Endothelial cell of umbilical vein (primary cell): ENCODE results near the gene PGAM5. TPM values are rescaled to one million over a fixed set of nuclear protein-coding genes. Genes with fewer than 3 reads are reported as not detected.

ENCODE experiments used
- BruUV-seq: library from RNA; stranded (reverse); fragments of 400-500 nt; replicated peaks from 2 replicates; lab custom pipeline; 2021; lab: Mats Ljungman, UMichigan
- CTCF ChIA-PET: fragments of 300-600, 350-600 bp; sonication (Branson Sonifier 250); formaldehyde crosslinking; loops from one replicate; lab custom pipeline; 2021; ENCODE audit warnings: antibody characterized with exemption, inconsistent platforms; lab: Charles Lee
- POLR2A ChIA-PET: fragments of 300-600, 350-600 bp; sonication (Branson Sonifier 250); formaldehyde crosslinking; loops from one replicate; lab custom pipeline; 2021; ENCODE audit warnings: antibody characterized with exemption, inconsistent platforms; lab: Charles Lee
- DNase-seq: peaks from one replicate; pipeline ENCODE4 v3.0.0-alpha.2; 2011; ENCODE audit warnings: low read depth, low spot score
- FAIRE-seq: peaks from 2 replicates; lab custom pipeline; 2011; peaks lifted over from hg19 to GRCh38; lab: Jason Lieb, UNC
- H2AFZ ChIP-seq: 2 replicates; pipeline ENCODE4 v1.6.0; 2012; ENCODE audit warnings: low read depth, low read length, control low read depth, inconsistent platforms
- H3K27ac ChIP-seq: 2 replicates; pipeline ENCODE4 v1.5.1; 2011; ENCODE audit warnings: low read depth, mild to moderate bottlenecking, control low read depth, low read length, moderate library complexity; ENCODE audit not compliant: insufficient read depth
- H3K27me3 ChIP-seq, 2 experiments: 2 replicates each; pipeline versions ENCODE4 v1.6.0 to v1.6.1; 2011; ENCODE audit warnings: low read length in 2 of 2, mixed read lengths in 1 of 2; ENCODE audit not compliant: control insufficient read depth in 2 of 2, insufficient read depth in 2 of 2
- H3K36me3 ChIP-seq, 2 experiments: 2 replicates in 1 of 2; 3 replicates in 1 of 2; pipeline ENCODE4 v1.5.1; 2011; ENCODE audit warnings: low read length in 2 of 2, mild to moderate bottlenecking in 1 of 2, moderate library complexity in 1 of 2; ENCODE audit not compliant: control insufficient read depth in 2 of 2, insufficient read depth in 2 of 2; ENCODE audit errors: extremely low read depth in 1 of 2
- H3K4me1 ChIP-seq: 3 replicates; pipeline ENCODE4 v1.5.1; 2011; ENCODE audit warnings: mild to moderate bottlenecking, low read length; ENCODE audit not compliant: control insufficient read depth, insufficient read depth; ENCODE audit errors: extremely low read depth
- H3K4me2 ChIP-seq: 2 replicates; pipeline ENCODE4 v1.6.1; 2011; ENCODE audit warnings: low read length, control low read depth, mixed read lengths; ENCODE audit not compliant: insufficient read depth
- H3K4me3 ChIP-seq, 3 experiments: fragments of 200-600 bp in 1 of 3; sonication (generic), shearing (Covaris generic) in 1 of 3; replicated peaks in 1 of 3; 2 replicates each; pipeline ENCODE4 v1.5.1; 2011 to 2016; ENCODE audit warnings: control low read depth in 3 of 3, low read length in 3 of 3, mild to moderate bottlenecking in 2 of 3, inconsistent platforms in 1 of 3, low read depth in 1 of 3, moderate library complexity in 1 of 3; ENCODE audit not compliant: insufficient read depth in 1 of 3
- H3K79me2 ChIP-seq: 2 replicates; pipeline ENCODE4 v1.6.0; 2012; ENCODE audit warnings: low read length, inconsistent platforms; ENCODE audit not compliant: control insufficient read depth, insufficient read depth
- H3K9ac ChIP-seq: replicated peaks from 2 replicates; pipeline ENCODE3; 2011; ENCODE audit warnings: low read length, control low read depth; ENCODE audit not compliant: insufficient read depth; ENCODE audit errors: extremely low read depth
- H3K9me1 ChIP-seq: replicated peaks from 3 replicates; pipeline ENCODE4 v1.6.0; 2011; ENCODE audit warnings: mild to moderate bottlenecking, low read length; ENCODE audit not compliant: control insufficient read depth, insufficient read depth; ENCODE audit errors: extremely low read depth
- H3K9me3 ChIP-seq: replicated peaks from 2 replicates; pipeline ENCODE4 v1.5.1; 2012; ENCODE audit warnings: low read length, inconsistent platforms; ENCODE audit not compliant: control insufficient read depth, insufficient read depth
- H4K20me1 ChIP-seq: replicated peaks from 2 replicates; pipeline ENCODE3; 2011; ENCODE audit warnings: mild to moderate bottlenecking, low read length; ENCODE audit not compliant: control insufficient read depth, insufficient read depth; ENCODE audit errors: extremely low read depth
- CTCF ChIP-seq, 2 donors: IDR thresholded peaks; 1 replicate in 1 of 2; 2 replicates in 1 of 2; pipeline ENCODE4 v1.5.1; 2011; ENCODE audit warnings: low read length in 2 of 2, mild to moderate bottlenecking in 2 of 2, moderate library complexity in 2 of 2, control low read depth in 1 of 2, inconsistent platforms in 1 of 2, low read depth in 1 of 2; ENCODE audit not compliant: insufficient read depth in 1 of 2; ENCODE audit errors: extremely low read depth in 1 of 2
- EZH2 ChIP-seq: IDR thresholded peaks from 2 replicates; pipeline ENCODE4 v1.6.1; 2012; ENCODE audit warnings: borderline replicate concordance, low read depth, mild to moderate bottlenecking, moderate library complexity, low read length, inconsistent platforms; ENCODE audit not compliant: severe bottlenecking
- FOS ChIP-seq: IDR thresholded peaks from 2 replicates; pipeline ENCODE4 v1.6.1; 2011; ENCODE audit warnings: mild to moderate bottlenecking, low read length, moderate library complexity, borderline replicate concordance; ENCODE audit not compliant: insufficient read depth
- GATA2 ChIP-seq: IDR thresholded peaks from 2 replicates; pipeline ENCODE4 v1.7.0; 2011; ENCODE audit warnings: low read depth, mild to moderate bottlenecking, moderate library complexity, mixed read lengths, low read length; ENCODE audit not compliant: insufficient read length, insufficient read depth
- JUN ChIP-seq: IDR thresholded peaks from 2 replicates; pipeline ENCODE4 v1.6.1; 2011; ENCODE audit warnings: borderline replicate concordance, low read depth; ENCODE audit not compliant: insufficient read length, insufficient read depth
- MAX ChIP-seq: IDR thresholded peaks from 2 replicates; pipeline ENCODE4 v1.6.1; 2011; ENCODE audit not compliant: insufficient read depth, insufficient read length
- MYC ChIP-seq: IDR thresholded peaks from one replicate; pipeline ENCODE4 v1.6.1; 2011; ENCODE audit warnings: mild to moderate bottlenecking, low read depth, low read length
- POLR2A ChIP-seq: IDR thresholded peaks from 2 replicates; pipeline ENCODE4 v1.6.1; 2012; ENCODE audit warnings: low read depth, mild to moderate bottlenecking, control low read depth, low read length
- POLR2AphosphoS5 ChIP-seq: IDR thresholded peaks from 2 replicates; pipeline ENCODE4 v1.6.1; 2012; ENCODE audit warnings: low read depth, mild to moderate bottlenecking, control low read depth, low read length, moderate library complexity; ENCODE audit not compliant: insufficient read depth
- dilution Hi-C: fragments of 300-500 bp; cut with MboI; formaldehyde crosslinking; loops from one replicate; pipeline ENCODE4 v1.15.0; 2019; ENCODE audit warnings: low sequenced_read_pairs; ENCODE audit not compliant: extremely low pct_ligation_motif_present
- intact Hi-C: fragments of 100-400 bp; cut with micrococcal nuclease; formaldehyde crosslinking; loops from one replicate; pipeline ENCODE4 v1.10.0; 2022
- polyA plus RNA-seq, 4 experiments: library from polyadenylated mRNA; depleted of rRNA in 3 of 4; stranded (reverse) in 3 of 4; unstranded in 1 of 4; fragments of >200 nt; gene quantifications; 2 replicates each; pipeline versions ENCODE4 v1.2.1 to v1.2.3, GENCODE V29; 2011 to 2012; ENCODE audit warnings: missing spikeins in 1 of 4
- total RNA-seq: library from RNA; stranded (reverse); gene quantifications from 2 replicates; pipeline ENCODE4 v1.2.3, GENCODE V29; 2021

PGAM5 gene
- total and polyA plus RNA-seq, 2 donors (not counting 3 experiments of a cell fraction or from before 2014, with no cell fraction given): 23.1 to 52.8 TPM

GRCh38 chr12:132673288-132674179, 37.1 kb upstream of the PGAM5 start:
- H3K79me2 ChIP-seq: no peaks in the 10 kb centered on the region
- H4K20me1 ChIP-seq: no peaks in the 10 kb centered on the region
- ChIA-PET POLR2A (no interaction called here), CTCF (no interaction called here)
- H3K27ac ChIP-seq: no peak overlapping the region
- H3K9me1 ChIP-seq: no peaks in the 10 kb centered on the region
- TF ChIP-seq GATA2: no peak
- TF ChIP-seq FOS: no peak
- no peak for TF ChIP-seq CTCF (IDR thresholded peaks at IDR 0.05; ENCODE audit: extremely low read depth in 1 of 2, insufficient read depth in 1 of 2, low read depth in 1 of 2, low read length in 2 of 2)
- no peak for TF ChIP-seq POLR2A
- no peak for TF ChIP-seq POLR2AphosphoS5
- no peak for TF ChIP-seq JUN
- no peak for TF ChIP-seq MYC
- TF ChIP-seq MAX: no peak
- no peak for TF ChIP-seq EZH2
- no peaks in the 10 kb centered on the region for H3K9me3 ChIP-seq
- DNase-seq (no peak), FAIRE-seq (no peak)
- no peak overlapping the region for H3K9ac ChIP-seq
- H3K4me2 ChIP-seq: no peak overlapping the region
- no peak overlapping the region for H3K4me3 ChIP-seq
- BruUV-seq: no TSS peak
- intact Hi-C loops: no loop called here
- no peak overlapping the region for H2AFZ ChIP-seq
- dilution Hi-C loops: no loop called here
- H3K36me3 ChIP-seq: peaks cover 0 to 23% of the 10 kb centered on the region in 2 experiments
- peaks cover 3% of the 10 kb centered on the region for H3K4me1 ChIP-seq
- no peaks in the 10 kb centered on the region for H3K27me3 ChIP-seq
